Body of pancreas (tissue), 4 donors: Measurements from ENCODE around the gene ADK. TPM values are rescaled to one million over a fixed set of nuclear protein-coding genes. Genes with fewer than 3 reads are reported as not detected.
A peak's percentile ranks its signal among the peaks of the same experiment; 100 is the strongest.
"Not testable (repeated sequence)": the region's sequence is repeated elsewhere in the genome, so short reads cannot be mapped to it uniquely, and the experiment has no call there.

Experiments used
- ATAC-seq: fragments of 150-250 bp; one replicate; pipeline ENCODE4 v1.9.1; 2016
- DNase-seq, 4 donors: peaks; one replicate each; pipeline ENCODE4 v3.0.0-alpha.2; 2019
- H3K27ac ChIP-seq, 4 donors: fragments of 200-600 bp; sonication (generic); 1 replicate in 3 of 4; 2 replicates in 1 of 4; pipeline versions ENCODE4 v1.5.1 to v1.6.1; 2016 to 2019; ENCODE audit warnings: mild to moderate bottlenecking in 1 of 4, mixed read lengths in 1 of 4, moderate library complexity in 1 of 4
- H3K27me3 ChIP-seq, 2 donors: fragments of 200-600 bp; sonication (generic); one replicate each; pipeline ENCODE4 v1.6.0; 2016; ENCODE audit warnings: mild to moderate bottlenecking in 1 of 2
- H3K36me3 ChIP-seq, 2 donors: fragments of 200-600 bp; sonication (generic); replicated peaks in 1 of 2; 2 replicates each; pipeline ENCODE4 v1.5.1; 2016; ENCODE audit warnings: low read depth in 2 of 2; ENCODE audit not compliant: insufficient read depth in 1 of 2
- H3K4me1 ChIP-seq: fragments of 200-600 bp; sonication (generic); one replicate; pipeline ENCODE4 v1.6.0; 2016
- H3K4me3 ChIP-seq, 2 donors: fragments of 200-600 bp; sonication (generic); 1 replicate in 1 of 2; 2 replicates in 1 of 2; pipeline ENCODE4 v1.5.1; 2016 to 2019
- H3K9me3 ChIP-seq, 3 donors: fragments of 200-600 bp; sonication (generic); 1 replicate in 2 of 3; 2 replicates in 1 of 3; pipeline ENCODE4 v1.5.1; 2016
- POLR2A ChIP-seq, 3 donors: fragments of 450-650 bp; IDR thresholded peaks; one replicate each; pipeline ENCODE4 v1.6.1; 2016; ENCODE audit warnings: antibody characterized with exemption in 3 of 3, mild to moderate bottlenecking in 2 of 3
- WGBS, 2 donors: methylation state at CpG; one replicate each; pipeline ENCODE4 v1.1.5; 2017; 5-methylcytosine and 5-hydroxymethylcytosine counted together
- intact Hi-C: fragments of 100-400 bp; cut with DNase I; formaldehyde crosslinking; loops from one replicate; pipeline ENCODE4 v1.15.1; 2023
- total RNA-seq, 2 donors: library from RNA; depleted of rRNA; stranded (reverse); fragments of >200 nt; gene quantifications; one replicate each; pipeline ENCODE4 v1.1.0, GENCODE V29; 2016
- TF ChIP-seq, protein P1 (sequence below), 7 experiments: fragments of 450-650 bp in 4 of 7; fragments of 200-600 bp in 3 of 7; sonication (generic) in 3 of 7; IDR thresholded peaks; one replicate each; pipeline ENCODE4 v1.5.1; 2016 to 2019; ENCODE audit warnings: antibody characterized with exemption in 7 of 7

Gene ADK
- total RNA-seq, 2 donors from 2014 or later, result 12.9 to 18.7 TPM

- TF ChIP-seq POLR2A (IDR thresholded peaks at IDR 0.05), result no peak
- TF ChIP-seq, protein P1, sequence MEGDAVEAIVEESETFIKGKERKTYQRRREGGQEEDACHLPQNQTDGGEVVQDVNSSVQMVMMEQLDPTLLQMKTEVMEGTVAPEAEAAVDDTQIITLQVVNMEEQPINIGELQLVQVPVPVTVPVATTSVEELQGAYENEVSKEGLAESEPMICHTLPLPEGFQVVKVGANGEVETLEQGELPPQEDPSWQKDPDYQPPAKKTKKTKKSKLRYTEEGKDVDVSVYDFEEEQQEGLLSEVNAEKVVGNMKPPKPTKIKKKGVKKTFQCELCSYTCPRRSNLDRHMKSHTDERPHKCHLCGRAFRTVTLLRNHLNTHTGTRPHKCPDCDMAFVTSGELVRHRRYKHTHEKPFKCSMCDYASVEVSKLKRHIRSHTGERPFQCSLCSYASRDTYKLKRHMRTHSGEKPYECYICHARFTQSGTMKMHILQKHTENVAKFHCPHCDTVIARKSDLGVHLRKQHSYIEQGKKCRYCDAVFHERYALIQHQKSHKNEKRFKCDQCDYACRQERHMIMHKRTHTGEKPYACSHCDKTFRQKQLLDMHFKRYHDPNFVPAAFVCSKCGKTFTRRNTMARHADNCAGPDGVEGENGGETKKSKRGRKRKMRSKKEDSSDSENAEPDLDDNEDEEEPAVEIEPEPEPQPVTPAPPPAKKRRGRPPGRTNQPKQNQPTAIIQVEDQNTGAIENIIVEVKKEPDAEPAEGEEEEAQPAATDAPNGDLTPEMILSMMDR (IDR thresholded peaks at IDR 0.05), result no peak
- no peaks in the 10 kb centered on the region for H3K9me3 ChIP-seq
- intact Hi-C loops, result no loop called here
- H3K4me1 ChIP-seq, result peaks cover 5% of the 10 kb centered on the region
- no peak overlapping the region for H3K27ac ChIP-seq
- ATAC-seq (peak; percentile 82), DNase-seq (no peak)
- no peaks in the 10 kb centered on the region for H3K36me3 ChIP-seq
- H3K27me3 ChIP-seq, result no peaks in the 10 kb centered on the region
- no peak overlapping the region for H3K4me3 ChIP-seq
- WGBS, 2 donors, result 97% methylated on average over 1 of the region's 1 CpG
Measured at GRCh38 chr10:74486659-74487058, 335.6 kb downstream of the ADK start.

DNA sequence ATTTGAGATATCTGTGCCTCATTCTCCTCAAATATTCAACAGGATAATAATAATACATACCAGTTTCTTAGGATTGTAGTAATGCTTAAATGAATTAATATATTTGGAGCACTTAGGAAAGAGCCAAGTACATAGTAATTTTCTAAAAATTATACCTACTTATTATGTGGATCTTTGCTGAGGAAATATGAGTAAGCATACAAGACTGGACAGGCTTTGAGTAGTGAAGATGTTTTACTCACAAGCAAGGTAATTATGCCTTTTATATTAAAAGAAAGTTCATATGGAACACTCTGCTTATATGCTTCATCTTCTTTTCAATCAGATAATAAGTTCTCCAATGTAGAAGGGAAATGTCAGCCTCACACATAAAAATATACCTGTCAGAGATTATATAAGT lies 337.9 kb downstream of the ADK start:
- no peaks in the 10 kb centered on the region for H3K27me3 ChIP-seq
- DNase-seq (no peak), ATAC-seq (no peak)
- peaks cover 5% of the 10 kb centered on the region for H3K4me1 ChIP-seq
- H3K36me3 ChIP-seq, result no peaks in the 10 kb centered on the region
- intact Hi-C loops, result no loop called here
- H3K9me3 ChIP-seq, result no peaks in the 10 kb centered on the region
- no peak overlapping the region for H3K27ac ChIP-seq
- H3K4me3 ChIP-seq, result no peak overlapping the region
- no peak for TF ChIP-seq POLR2A (IDR thresholded peaks at IDR 0.05)
- TF ChIP-seq, protein P1 (IDR thresholded peaks at IDR 0.05), result no peak

DNA sequence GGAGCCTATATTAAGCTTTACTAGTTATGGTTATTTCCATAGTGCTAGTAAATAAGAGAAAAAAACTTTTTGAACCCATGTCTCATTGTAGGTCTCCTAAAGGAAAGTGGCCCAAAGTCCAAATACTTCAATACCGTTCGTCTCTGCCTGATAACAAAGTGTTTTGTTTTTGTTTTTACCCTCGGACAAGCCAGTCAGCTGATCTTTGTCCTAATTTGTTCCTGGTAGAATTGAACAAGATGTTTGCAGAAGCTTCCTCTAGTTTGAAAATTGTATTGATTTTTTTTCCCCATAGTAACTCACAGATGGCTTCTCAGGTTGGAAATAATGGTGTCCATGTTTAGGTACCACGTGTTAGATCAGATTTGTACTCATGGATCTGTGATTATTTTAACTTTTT lies 339.5 kb downstream of the ADK start:
- H3K9me3 ChIP-seq, result no peaks in the 10 kb centered on the region
- 27 to 47% methylated on average over 4 of the region's 4 CpGs for WGBS, 2 donors
- no peak for ATAC-seq
- TF ChIP-seq POLR2A (IDR thresholded peaks at IDR 0.05), result no peak
- TF ChIP-seq, protein P1 (IDR thresholded peaks at IDR 0.05), result no peak
- no peaks in the 10 kb centered on the region for H3K27me3 ChIP-seq
- H3K27ac ChIP-seq, result no peak overlapping the region
- H3K4me3 ChIP-seq, result no peak overlapping the region
- no peak for DNase-seq
- no peaks in the 10 kb centered on the region for H3K36me3 ChIP-seq
- intact Hi-C loops, result no loop called here
- peaks cover 5% of the 10 kb centered on the region for H3K4me1 ChIP-seq

- no peak overlapping the region for H3K27ac ChIP-seq
- TF ChIP-seq POLR2A (IDR thresholded peaks at IDR 0.05), result no peak
- TF ChIP-seq, protein P1 (IDR thresholded peaks at IDR 0.05), result no peak
- ATAC-seq (no peak), DNase-seq (no peak)
- WGBS, 2 donors, result 94 to 98% methylated on average over 4 of the region's 4 CpGs
- no peak overlapping the region for H3K4me3 ChIP-seq
- no peaks in the 10 kb centered on the region for H3K36me3 ChIP-seq
- H3K27me3 ChIP-seq, result no peaks in the 10 kb centered on the region
- H3K4me1 ChIP-seq, result peaks cover 5% of the 10 kb centered on the region
- no peaks in the 10 kb centered on the region for H3K9me3 ChIP-seq
- intact Hi-C loops, result no loop called here
Measured at GRCh38 chr10:74491014-74491413, 340.0 kb downstream of the ADK start.

DNA sequence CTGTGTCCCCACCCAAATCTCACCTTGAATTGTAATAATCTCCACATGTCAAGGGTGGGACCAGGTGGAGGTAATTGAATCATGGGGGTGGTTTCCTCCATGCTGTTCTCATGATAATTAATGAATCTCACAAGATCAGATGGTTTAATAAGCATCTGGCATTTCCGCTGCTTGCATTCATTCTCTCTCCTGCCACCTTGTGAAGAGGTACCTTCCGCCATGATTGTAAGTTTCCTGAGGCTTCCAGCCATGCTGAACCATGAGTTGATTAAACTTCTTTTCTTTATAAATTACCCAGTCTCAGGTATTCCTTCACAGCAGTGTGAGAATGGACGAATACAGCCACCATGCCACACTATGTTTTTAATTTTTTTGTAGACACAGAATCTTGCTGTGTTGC lies 345.3 kb downstream of the ADK start:
- ATAC-seq, H3K4me3 ChIP-seq, H3K36me3 ChIP-seq, DNase-seq, intact Hi-C loops, H3K9me3 ChIP-seq, H3K27ac ChIP-seq, H3K4me1 ChIP-seq, H3K27me3 ChIP-seq: not testable (repeated sequence)
- 98 to 100% methylated on average over 3 of the region's 3 CpGs for WGBS, 2 donors

GRCh38 chr10:74498664-74499063 lies 347.6 kb downstream of the ADK start:
- H3K36me3 ChIP-seq, H3K4me3 ChIP-seq, H3K9me3 ChIP-seq, intact Hi-C loops, ATAC-seq, H3K4me1 ChIP-seq, H3K27me3 ChIP-seq, H3K27ac ChIP-seq, DNase-seq: not testable (repeated sequence)
